ENCODE data around the gene C2orf72.
A peak's percentile ranks its signal among the peaks of the same experiment; 100 is the strongest.

Gene C2orf72

GRCh38 chr2:231036131-231036530, 1.2 kb upstream of the C2orf72 start:
- peaks cover 77% of the 10 kb centered on the region for H3K27me3 ChIP-seq (ENCODE audit: insufficient read depth, low read length)

GRCh38 chr2:231036578-231037106, 681 bp upstream of the C2orf72 start:
- Histone ChIP-seq H3K27me3 (ENCODE audit: insufficient read depth, low read length) (peaks cover 75% of the 10 kb centered on the region), H3K27ac (ENCODE audit: low read length) (no peak overlapping the region), H3K4me3 (ENCODE audit: low read length) (no peak overlapping the region), H3K4me1 (ENCODE audit: insufficient read depth, low read length) (no peaks in the 10 kb centered on the region), H3K9ac (ENCODE audit: low read depth, low read length) (no peak overlapping the region), H3K9me3 (ENCODE audit: insufficient read depth, low read depth, low read length) (no peaks in the 10 kb centered on the region), H3K36me3 (ENCODE audit: insufficient read depth, low read depth, low read length) (no peaks in the 10 kb centered on the region)

More at GRCh38 chr2:231036131-231036530, 1.2 kb upstream of the C2orf72 start:
- Histone ChIP-seq H3K9ac (ENCODE audit: low read depth, low read length) (no peak overlapping the region), H3K27ac (ENCODE audit: low read length) (no peak overlapping the region), H3K36me3 (ENCODE audit: insufficient read depth, low read depth, low read length) (no peaks in the 10 kb centered on the region), H3K4me1 (ENCODE audit: insufficient read depth, low read length) (no peaks in the 10 kb centered on the region), H3K9me3 (ENCODE audit: insufficient read depth, low read depth, low read length) (no peaks in the 10 kb centered on the region), H3K4me3 (ENCODE audit: low read length) (no peak overlapping the region)

- H3K27me3 ChIP-seq (ENCODE audit: insufficient read depth, low read length): peaks cover 64% of the 10 kb centered on the region
Observed at GRCh38 chr2:231037731-231038482, 584 bp downstream of the C2orf72 start.

GRCh38 chr2:231038483-231039293, 1.4 kb downstream of the C2orf72 start:
- Histone ChIP-seq H3K27me3 (ENCODE audit: insufficient read depth, low read length) (peaks cover 57% of the 10 kb centered on the region), H3K36me3 (ENCODE audit: insufficient read depth, low read depth, low read length) (no peaks in the 10 kb centered on the region), H3K27ac (ENCODE audit: low read length) (no peak overlapping the region), H3K4me1 (ENCODE audit: insufficient read depth, low read length) (no peaks in the 10 kb centered on the region), H3K9me3 (ENCODE audit: insufficient read depth, low read depth, low read length) (no peaks in the 10 kb centered on the region), H3K9ac (ENCODE audit: low read depth, low read length) (no peak overlapping the region), H3K4me3 (ENCODE audit: low read length) (peak overlapping the region; percentile 61)

More at GRCh38 chr2:231037731-231038482, 584 bp downstream of the C2orf72 start:
- Histone ChIP-seq H3K27ac (ENCODE audit: low read length) (no peak overlapping the region), H3K4me1 (ENCODE audit: insufficient read depth, low read length) (no peaks in the 10 kb centered on the region), H3K9me3 (ENCODE audit: insufficient read depth, low read depth, low read length) (no peaks in the 10 kb centered on the region), H3K4me3 (ENCODE audit: low read length) (peak overlapping the region; percentile 61), H3K36me3 (ENCODE audit: insufficient read depth, low read depth, low read length) (no peaks in the 10 kb centered on the region), H3K9ac (ENCODE audit: low read depth, low read length) (no peak overlapping the region)

- H3K9me3 ChIP-seq (ENCODE audit: insufficient read depth, low read depth, low read length): no peaks in the 10 kb centered on the region
- H3K9ac ChIP-seq (ENCODE audit: low read depth, low read length): no peak overlapping the region
- peaks cover 57% of the 10 kb centered on the region for H3K27me3 ChIP-seq (ENCODE audit: insufficient read depth, low read length)
- no peak overlapping the region for H3K4me3 ChIP-seq (ENCODE audit: low read length)
- no peaks in the 10 kb centered on the region for H3K36me3 ChIP-seq (ENCODE audit: insufficient read depth, low read depth, low read length)
- H3K27ac ChIP-seq (ENCODE audit: low read length): no peak overlapping the region
- no peaks in the 10 kb centered on the region for H3K4me1 ChIP-seq (ENCODE audit: insufficient read depth, low read length)
Observed at GRCh38 chr2:231039294-231039664, 2.0 kb downstream of the C2orf72 start.

GRCh38 chr2:231039821-231040364, 2.6 kb downstream of the C2orf72 start:
- Histone ChIP-seq H3K4me1 (ENCODE audit: insufficient read depth, low read length) (no peaks in the 10 kb centered on the region), H3K27ac (ENCODE audit: low read length) (no peak overlapping the region), H3K9me3 (ENCODE audit: insufficient read depth, low read depth, low read length) (no peaks in the 10 kb centered on the region), H3K36me3 (ENCODE audit: insufficient read depth, low read depth, low read length) (no peaks in the 10 kb centered on the region), H3K4me3 (ENCODE audit: low read length) (no peak overlapping the region), H3K9ac (ENCODE audit: low read depth, low read length) (no peak overlapping the region), H3K27me3 (ENCODE audit: insufficient read depth, low read length) (peaks cover 52% of the 10 kb centered on the region)

GRCh38 chr2:231041061-231041689, 3.9 kb downstream of the C2orf72 start:
- Histone ChIP-seq H3K4me3 (ENCODE audit: low read length) (no peak overlapping the region), H3K4me1 (ENCODE audit: insufficient read depth, low read length) (no peaks in the 10 kb centered on the region), H3K36me3 (ENCODE audit: insufficient read depth, low read depth, low read length) (no peaks in the 10 kb centered on the region), H3K9me3 (ENCODE audit: insufficient read depth, low read depth, low read length) (no peaks in the 10 kb centered on the region), H3K9ac (ENCODE audit: low read depth, low read length) (no peak overlapping the region), H3K27me3 (ENCODE audit: insufficient read depth, low read length) (peaks cover 39% of the 10 kb centered on the region), H3K27ac (ENCODE audit: low read length) (no peak overlapping the region)

- Histone ChIP-seq H3K36me3 (ENCODE audit: insufficient read depth, low read depth, low read length) (no peaks in the 10 kb centered on the region), H3K4me1 (ENCODE audit: insufficient read depth, low read length) (no peaks in the 10 kb centered on the region), H3K9me3 (ENCODE audit: insufficient read depth, low read depth, low read length) (no peaks in the 10 kb centered on the region)
Observed at GRCh38 chr2:231043796-231044195, 6.5 kb downstream of the C2orf72 start.

GRCh38 chr2:231046916-231047273, 9.6 kb downstream of the C2orf72 start:
- H3K27me3 ChIP-seq (ENCODE audit: insufficient read depth, low read length): peaks cover 29% of the 10 kb centered on the region
- H3K4me1 ChIP-seq (ENCODE audit: insufficient read depth, low read length): no peaks in the 10 kb centered on the region
- H3K4me3 ChIP-seq (ENCODE audit: low read length): no peak overlapping the region
- no peak overlapping the region for H3K9ac ChIP-seq (ENCODE audit: low read depth, low read length)
- no peaks in the 10 kb centered on the region for H3K9me3 ChIP-seq (ENCODE audit: insufficient read depth, low read depth, low read length)
- H3K36me3 ChIP-seq (ENCODE audit: insufficient read depth, low read depth, low read length): no peaks in the 10 kb centered on the region
- H3K27ac ChIP-seq (ENCODE audit: low read length): no peak overlapping the region

More at GRCh38 chr2:231043796-231044195, 6.5 kb downstream of the C2orf72 start:
- Histone ChIP-seq H3K27ac (ENCODE audit: low read length) (no peak overlapping the region), H3K9ac (ENCODE audit: low read depth, low read length) (no peak overlapping the region), H3K4me3 (ENCODE audit: low read length) (no peak overlapping the region), H3K27me3 (ENCODE audit: insufficient read depth, low read length) (peaks cover 26% of the 10 kb centered on the region)

- H3K9me3 ChIP-seq (ENCODE audit: insufficient read depth, low read depth, low read length): no peaks in the 10 kb centered on the region
- H3K4me3 ChIP-seq (ENCODE audit: low read length): no peak overlapping the region
- H3K36me3 ChIP-seq (ENCODE audit: insufficient read depth, low read depth, low read length): no peaks in the 10 kb centered on the region
- H3K9ac ChIP-seq (ENCODE audit: low read depth, low read length): no peak overlapping the region
- no peak overlapping the region for H3K27ac ChIP-seq (ENCODE audit: low read length)
- no peaks in the 10 kb centered on the region; the same call in 1 of the 2 replicates for H3K4me1 ChIP-seq (ENCODE audit: insufficient read depth, low read length)
- H3K27me3 ChIP-seq (ENCODE audit: insufficient read depth, low read length): peaks cover 34% of the 10 kb centered on the region
Observed at GRCh38 chr2:231047274-231047922, 10.1 kb downstream of the C2orf72 start.
